SIG-M5 (cell line): ENCODE measurements around the gene ZNF787.
"Not testable (repeated sequence)": the region's sequence is repeated elsewhere in the genome, so short reads cannot be mapped to it uniquely, and the experiment has no call there.

Source experiments
- DNase-seq: peaks from one replicate; lab custom pipeline; 2025; lab: John Stamatoyannopoulos, UW

Gene ZNF787

GRCh38 chr19:56121180-56122167 lies at the start of gene ZNF787:
Gene ZNF787 (minus strand): TSS chr19:56121295. CDS start chr19:56103217, 18,078 bp downstream.
- DNase-seq: peak; percentile 66

DNA sequence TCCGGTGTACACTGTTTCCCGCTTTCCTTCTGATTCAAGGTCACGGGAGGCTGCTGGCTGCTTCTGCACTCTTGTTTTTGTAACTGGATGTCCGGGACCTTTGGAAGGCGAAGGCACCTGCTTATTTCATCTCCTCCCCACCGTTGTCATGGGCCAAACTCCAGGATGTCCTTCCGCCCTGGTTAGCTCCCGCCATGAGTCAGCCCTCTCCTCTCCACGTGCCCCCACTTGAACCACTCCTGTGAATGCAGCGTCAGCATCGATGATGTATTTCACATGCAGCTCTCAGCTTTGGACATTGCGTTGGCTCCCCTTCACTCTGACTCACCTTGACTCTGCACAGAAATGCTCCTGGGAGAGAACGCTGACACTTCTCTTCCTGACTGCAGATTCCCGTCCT lies 49.2 kb upstream of the ZNF787 start:
- DNase-seq: no peak

GRCh38 chr19:56167064-56167578 lies 46.0 kb upstream of the ZNF787 start:
- no peak for DNase-seq

- no peak for DNase-seq
These were observed 42.0 kb upstream of the ZNF787 start for GRCh38 chr19:56163097-56163496.

DNA sequence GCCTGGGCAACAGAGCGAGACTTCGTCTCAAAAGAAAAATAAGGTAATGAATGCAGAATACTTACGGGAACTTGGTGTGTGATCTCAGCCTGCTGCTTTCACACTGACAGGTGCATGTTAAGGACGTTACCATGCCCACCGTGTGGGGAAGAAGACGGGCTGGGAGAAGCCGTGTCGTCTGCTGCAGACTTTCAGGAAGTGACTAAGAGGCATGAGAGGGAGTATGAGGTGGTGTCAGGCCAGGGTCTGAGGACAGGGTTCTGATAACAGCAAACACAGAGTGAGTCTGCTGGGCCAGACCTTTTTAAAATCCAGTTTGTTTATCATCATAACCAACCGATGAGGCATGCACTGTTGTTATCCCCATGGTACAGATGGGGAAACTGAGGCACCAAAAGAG lies 41.2 kb upstream of the ZNF787 start:
- no peak for DNase-seq

DNA sequence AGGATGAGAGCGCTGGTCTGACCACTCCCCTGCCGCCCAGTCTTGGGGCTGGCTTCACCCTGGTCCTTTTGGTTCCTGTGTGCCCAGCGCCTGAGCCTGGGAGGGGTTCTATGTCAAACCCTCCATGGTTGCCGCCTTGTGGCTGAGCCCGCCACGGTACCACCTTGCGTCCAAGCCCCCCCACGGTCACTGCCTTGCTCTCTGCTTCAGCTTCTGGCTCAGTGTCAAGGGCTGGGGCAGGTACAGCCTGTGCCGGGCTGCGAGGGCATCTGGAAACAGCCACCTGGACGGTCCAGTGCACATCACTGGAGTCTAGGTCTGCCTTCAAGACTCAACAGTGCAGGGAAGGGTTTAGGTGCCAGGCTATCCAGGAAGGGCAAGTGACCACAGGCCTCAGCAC lies 40.4 kb upstream of the ZNF787 start:
- DNase-seq: no peak

GRCh38 chr19:56159622-56160271 lies 38.7 kb upstream of the ZNF787 start:
- no peak for DNase-seq

GRCh38 chr19:56159009-56159559 lies 38.0 kb upstream of the ZNF787 start:
- no peak for DNase-seq

DNA sequence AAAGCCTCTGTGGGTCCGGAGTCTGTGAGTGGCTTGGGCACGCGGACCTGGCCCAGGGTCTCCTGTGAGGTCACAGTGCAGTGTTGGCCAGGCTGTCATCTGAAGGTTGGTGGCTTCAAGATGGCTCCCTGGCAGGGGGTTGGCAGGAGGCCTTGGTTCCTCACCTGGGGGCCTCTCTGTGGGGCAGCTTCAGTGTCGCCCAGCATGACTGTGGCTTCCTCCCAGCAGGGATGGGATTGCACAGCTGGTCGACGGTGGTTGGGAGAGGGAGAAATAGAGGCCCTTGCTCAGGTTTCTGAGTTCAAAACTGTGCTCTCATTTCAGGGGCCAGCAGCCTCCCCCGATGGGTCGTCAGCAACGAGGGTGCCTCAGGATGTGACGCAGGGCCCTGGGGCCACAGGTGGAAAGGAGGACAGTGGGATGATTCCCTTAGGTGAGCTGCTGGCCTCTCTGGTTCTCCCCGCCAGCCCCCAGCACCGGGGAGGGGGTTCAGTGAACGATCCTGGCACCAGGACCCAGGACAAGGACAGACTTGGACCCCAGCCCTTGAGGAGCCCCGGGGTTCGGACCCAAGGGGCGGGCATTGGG lies 37.2 kb upstream of the ZNF787 start:
- no peak for DNase-seq

DNA sequence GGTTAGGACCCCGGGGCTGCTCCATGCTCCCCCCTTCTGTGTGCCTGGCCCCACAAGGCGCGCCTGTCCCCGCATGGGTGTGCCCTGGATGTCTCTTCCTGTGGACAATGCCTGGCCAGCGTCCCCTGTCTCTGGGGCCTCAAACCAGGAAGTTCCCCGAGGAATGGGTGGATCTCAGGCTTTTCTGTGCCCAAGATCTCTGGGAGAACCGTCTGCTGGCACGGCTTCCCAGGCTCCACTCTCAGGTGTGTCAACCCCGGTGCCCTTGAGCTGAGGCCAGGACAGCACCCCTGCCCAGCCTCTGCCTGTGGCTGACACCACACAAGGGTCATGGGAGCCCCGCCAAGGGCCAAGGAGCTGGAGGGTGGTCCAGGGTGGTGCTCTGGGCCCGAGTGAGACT lies 35.7 kb upstream of the ZNF787 start:
- no peak for DNase-seq

DNA sequence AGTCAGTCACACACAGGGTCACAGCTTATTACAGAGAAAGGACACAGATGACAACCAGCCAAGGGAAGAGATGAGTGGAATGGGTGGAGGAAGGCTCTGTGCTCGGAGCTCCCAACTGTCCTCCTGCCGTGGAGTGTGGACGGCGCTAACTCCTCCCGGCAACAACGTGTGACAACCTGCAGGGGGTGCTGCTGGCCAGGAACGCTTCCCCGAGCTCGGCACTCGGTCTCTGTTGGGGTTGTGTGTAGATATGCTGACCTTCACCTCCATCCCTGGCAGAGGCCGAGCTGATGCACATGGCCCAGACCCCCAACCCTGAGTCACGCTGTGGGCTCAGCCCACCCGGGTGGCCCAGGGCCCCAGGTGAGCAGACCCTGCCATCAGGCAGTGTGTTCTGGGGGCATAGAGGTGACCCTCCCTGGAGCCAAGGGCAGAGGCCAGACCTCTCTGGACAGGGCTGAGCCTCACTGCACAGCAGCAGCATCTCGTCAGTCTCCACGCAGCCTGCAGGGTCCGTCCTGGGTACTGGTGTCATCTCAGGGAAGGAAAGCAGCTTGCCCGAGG lies 34.1 kb upstream of the ZNF787 start:
- DNase-seq: no peak

DNA sequence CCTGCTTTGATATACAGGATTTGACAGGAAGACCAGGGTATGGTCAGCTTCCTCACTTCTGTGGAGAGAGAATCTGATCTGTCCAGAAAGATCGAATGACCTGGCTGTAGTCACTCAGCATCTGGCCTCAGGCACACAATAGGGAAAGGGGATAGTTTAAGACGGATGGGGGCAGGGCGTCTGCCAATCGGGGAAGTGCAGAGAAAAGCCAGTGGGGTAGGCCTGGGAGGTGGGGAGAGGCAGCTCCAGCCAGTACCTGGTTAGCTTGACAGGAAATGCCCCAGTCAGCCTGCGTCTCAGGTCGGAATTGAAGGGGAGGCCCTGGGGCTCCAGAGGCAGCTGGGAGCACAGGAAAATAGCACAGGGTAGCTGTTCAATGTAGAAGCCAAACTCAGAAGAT lies 32.4 kb upstream of the ZNF787 start:
- DNase-seq: no peak

DNA sequence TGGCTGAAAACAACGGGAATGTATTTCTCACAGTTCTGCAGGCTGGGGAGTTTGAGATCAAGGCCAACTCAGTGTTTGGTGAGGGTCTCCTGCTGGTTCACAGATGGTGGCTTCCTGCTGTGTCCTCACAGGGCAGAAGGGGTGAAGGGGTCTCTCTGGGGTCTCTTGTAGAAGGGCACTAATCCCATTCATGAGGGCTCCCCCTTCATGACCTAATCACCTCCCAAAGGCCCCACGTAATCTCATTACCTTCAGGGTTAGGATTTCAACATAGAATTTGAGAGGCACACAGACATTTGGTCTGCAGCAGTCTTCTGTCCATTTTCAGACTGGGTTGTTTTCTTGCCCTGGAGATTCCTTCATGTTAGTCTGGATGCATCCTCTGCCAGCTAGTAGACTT lies 31.5 kb upstream of the ZNF787 start:
- DNase-seq: no peak

- no peak for DNase-seq
These were observed 29.3 kb upstream of the ZNF787 start for GRCh38 chr19:56150358-56150757.

GRCh38 chr19:56149656-56150038 lies 28.6 kb upstream of the ZNF787 start:
- DNase-seq: no peak

DNA sequence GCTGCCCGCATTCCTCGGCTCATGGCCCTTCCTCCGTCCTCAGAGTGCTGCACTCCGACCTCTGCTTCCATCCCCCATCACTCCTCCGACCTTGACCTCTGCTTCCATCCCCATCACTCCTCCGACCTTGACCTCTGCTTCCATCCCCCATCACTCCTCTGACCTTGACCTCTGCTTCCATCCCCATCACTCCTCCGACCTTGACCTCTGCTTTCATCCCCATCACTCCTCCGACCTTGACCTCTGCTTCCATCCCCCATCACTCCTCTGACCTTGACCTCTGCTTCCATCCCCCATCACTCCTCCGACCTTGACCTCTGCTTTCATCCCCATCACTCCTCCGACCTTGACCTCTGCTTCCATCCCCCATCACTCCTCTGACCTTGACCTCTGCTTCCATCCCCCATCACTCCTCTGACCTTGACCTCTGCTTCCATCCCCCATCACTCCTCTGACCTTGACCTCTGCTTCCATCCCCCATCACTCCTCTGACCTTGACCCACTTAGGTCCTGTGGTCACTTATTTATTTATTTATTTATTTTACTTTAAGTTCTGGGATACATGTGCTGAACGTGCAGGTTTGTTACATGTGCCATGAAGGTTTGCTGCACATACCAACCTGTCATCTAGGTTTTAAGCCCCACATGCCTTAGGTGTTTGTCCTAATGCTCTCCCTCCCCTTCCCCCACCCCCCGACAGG lies 28.0 kb upstream of the ZNF787 start:
- DNase-seq: not testable (repeated sequence)

GRCh38 chr19:56148096-56148495 lies 27.0 kb upstream of the ZNF787 start:
- no peak for DNase-seq

GRCh38 chr19:56147307-56147706 lies 26.2 kb upstream of the ZNF787 start:
- no peak for DNase-seq

DNA sequence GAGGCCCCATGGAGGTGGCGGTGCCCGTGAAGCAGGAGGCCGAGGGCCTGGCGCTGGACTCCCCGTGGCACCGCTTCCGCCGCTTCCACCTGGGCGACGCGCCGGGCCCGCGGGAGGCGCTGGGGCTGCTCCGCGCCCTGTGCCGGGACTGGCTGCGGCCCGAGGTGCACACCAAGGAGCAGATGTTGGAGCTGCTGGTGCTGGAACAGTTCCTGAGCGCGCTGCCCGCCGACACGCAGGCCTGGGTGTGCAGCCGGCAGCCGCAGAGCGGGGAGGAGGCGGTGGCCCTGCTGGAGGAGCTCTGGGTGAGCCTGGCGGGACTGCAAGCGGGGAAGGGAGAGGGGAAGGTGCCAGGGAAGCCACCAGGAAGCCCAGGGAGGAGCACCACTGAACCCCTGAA lies 25.8 kb upstream of the ZNF787 start:
- no peak for DNase-seq

DNA sequence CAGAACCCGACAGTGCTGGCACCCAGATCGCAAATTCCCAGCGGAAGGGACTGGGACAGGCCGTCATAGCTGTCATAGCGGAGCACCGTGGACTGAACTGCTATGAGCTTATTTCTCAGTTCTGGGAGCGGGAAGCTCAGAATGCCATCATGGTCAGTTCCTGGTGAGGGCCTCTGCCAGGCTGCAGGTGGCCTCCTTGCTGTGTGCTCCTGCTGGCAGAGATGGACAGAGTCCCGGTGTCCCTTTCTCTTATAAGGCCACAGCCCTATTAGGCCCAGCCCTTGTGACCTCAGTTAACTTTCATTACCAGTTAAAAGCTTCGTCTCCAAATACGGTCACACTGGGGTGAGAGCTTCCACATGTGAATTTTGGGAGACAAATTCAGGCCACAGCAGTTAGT lies 24.6 kb upstream of the ZNF787 start:
- no peak for DNase-seq

GRCh38 chr19:56144831-56145230 lies 23.7 kb upstream of the ZNF787 start:
- DNase-seq: no peak
